Calu3 (cell line): ENCODE results near the gene ELAVL2. TPM values are rescaled to one million over a fixed set of nuclear protein-coding genes. Genes with fewer than 3 reads are reported as not detected.

Experiments used
- BruUV-seq: library from RNA; stranded (reverse); fragments of 400-500 nt; replicated peaks from 2 replicates; lab custom pipeline; 2021; lab: Mats Ljungman, UMichigan
- CTCF ChIA-PET: fragments of 300-600 bp; sonication (Branson Sonifier 250); formaldehyde crosslinking; loops from one replicate; lab custom pipeline; 2022; ENCODE audit warnings: antibody characterized with exemption; lab: Charles Lee
- DNase-seq: peaks from one replicate; pipeline ENCODE4 v3.0.0; 2022
- H3K27ac Mint-ChIP-seq: one replicate; pipeline ENCODE4 v1.8.0; 2022; ENCODE audit warnings: mixed read lengths; ENCODE audit not compliant: unreplicated experiment
- H3K27me3 Mint-ChIP-seq: one replicate; pipeline ENCODE4 v1.8.0; 2022; ENCODE audit warnings: mixed read lengths; ENCODE audit not compliant: unreplicated experiment
- H3K36me3 Mint-ChIP-seq: one replicate; pipeline ENCODE4 v1.8.0; 2022; ENCODE audit warnings: mild to moderate bottlenecking, moderate library complexity, mixed read lengths; ENCODE audit not compliant: insufficient read depth, unreplicated experiment
- H3K4me1 Mint-ChIP-seq: one replicate; pipeline ENCODE4 v1.8.0; 2022; ENCODE audit warnings: mild to moderate bottlenecking, low read depth, mixed read lengths; ENCODE audit not compliant: unreplicated experiment
- H3K4me3 Mint-ChIP-seq: one replicate; pipeline ENCODE4 v1.8.0; 2022; ENCODE audit warnings: mild to moderate bottlenecking, low read depth, moderate library complexity, mixed read lengths; ENCODE audit not compliant: unreplicated experiment
- H3K9me3 Mint-ChIP-seq: one replicate; pipeline ENCODE4 v1.8.0; 2022; ENCODE audit warnings: low read depth, mixed read lengths; ENCODE audit not compliant: unreplicated experiment
- CTCF ChIP-seq: fragments of 200-600 bp; IDR thresholded peaks from one replicate; pipeline ENCODE4 v1.8.0; 2022; ENCODE audit warnings: antibody characterized with exemption; ENCODE audit not compliant: unreplicated experiment
- intact Hi-C: fragments of 100-400 bp; cut with micrococcal nuclease; formaldehyde crosslinking; loops from one replicate; pipeline ENCODE4 v1.10.0; 2022; ENCODE audit not compliant: unreplicated experiment
- total RNA-seq: library from RNA; stranded (reverse); gene quantifications from 2 replicates; pipeline ENCODE4 v1.2.3, GENCODE V29; 2022

Gene ELAVL2
- total RNA-seq, 1 experiment from 2014 or later: not detected

GRCh38 chr9:23850242-23850689, 24.2 kb upstream of the ELAVL2 start:
- intact Hi-C loops: no loop called here
- Mint-ChIP-seq H3K27me3 (no peaks in the 10 kb centered on the region), H3K9me3 (peaks cover 7% of the 10 kb centered on the region), H3K27ac (no peak overlapping the region), H3K4me1 (no peaks in the 10 kb centered on the region), H3K4me3 (no peak overlapping the region), H3K36me3 (no peaks in the 10 kb centered on the region)
- no peak for DNase-seq
- TF ChIP-seq CTCF: no peak
- CTCF ChIA-PET: no interaction called here
- no TSS peak for BruUV-seq

- Mint-ChIP-seq H3K4me3 (no peak overlapping the region), H3K27ac (no peak overlapping the region), H3K4me1 (no peaks in the 10 kb centered on the region), H3K36me3 (no peaks in the 10 kb centered on the region), H3K9me3 (peaks cover 7% of the 10 kb centered on the region), H3K27me3 (no peaks in the 10 kb centered on the region)
- intact Hi-C loops: no loop called here
- no peak for DNase-seq
- no TSS peak for BruUV-seq
- CTCF ChIA-PET: no interaction called here
- no peak for TF ChIP-seq CTCF
Observed at GRCh38 chr9:23849379-23850035, 23.5 kb upstream of the ELAVL2 start.

- Mint-ChIP-seq H3K4me3 (no peak overlapping the region), H3K27me3 (no peaks in the 10 kb centered on the region), H3K36me3 (no peaks in the 10 kb centered on the region), H3K9me3 (no peaks in the 10 kb centered on the region), H3K27ac (no peak overlapping the region), H3K4me1 (no peaks in the 10 kb centered on the region)
- BruUV-seq: no TSS peak
- no peak for DNase-seq
- intact Hi-C loops: no loop called here
- CTCF ChIA-PET: no interaction called here
- TF ChIP-seq CTCF: no peak
Observed at GRCh38 chr9:23842565-23843129, 16.6 kb upstream of the ELAVL2 start.

- H3K36me3 Mint-ChIP-seq: no peaks in the 10 kb centered on the region
- BruUV-seq: no TSS peak
- no peak for TF ChIP-seq CTCF
- H3K9me3 Mint-ChIP-seq: no peaks in the 10 kb centered on the region
- intact Hi-C loops: no loop called here
- CTCF ChIA-PET: no interaction called here
- no peak overlapping the region for H3K4me3 Mint-ChIP-seq
- no peaks in the 10 kb centered on the region for H3K4me1 Mint-ChIP-seq
- no peak for DNase-seq
- no peak overlapping the region for H3K27ac Mint-ChIP-seq
- H3K27me3 Mint-ChIP-seq: no peaks in the 10 kb centered on the region
Observed at GRCh38 chr9:23841304-23841703, 15.3 kb upstream of the ELAVL2 start.
